Activated CD8-positive, alpha-beta T cell treated with anti-CD3 and anti-CD28 coated beads, Interleukin-2, amount 10 ng/mL, durations not matched to agents 7 days and 5 days (primary cell): ENCODE results near the gene DCDC2C. TPM values are rescaled to one million over a fixed set of nuclear protein-coding genes. Genes with fewer than 3 reads are reported as not detected.

Experiments
- ATAC-seq: fragments of 150-1000 bp; cut with Tn5 transposase; one replicate; pipeline ENCODE4 v1.10.0; 2021; ENCODE audit warnings: moderate library complexity
- CTCF ChIA-PET: fragments of 350-600 bp; sonication (Branson Sonifier 250); formaldehyde crosslinking; loops from one replicate; lab custom pipeline; 2021; ENCODE audit warnings: antibody characterized with exemption; lab: Charles Lee
- POLR2A ChIA-PET: fragments of 350-600 bp; sonication (Branson Sonifier 250); formaldehyde crosslinking; loops from one replicate; lab custom pipeline; 2021; ENCODE audit warnings: antibody characterized with exemption; lab: Charles Lee
- DNase-seq: peaks from one replicate; pipeline ENCODE4 v3.0.0-alpha.2; 2020
- H3K27ac Mint-ChIP-seq: one replicate; pipeline ENCODE4 v1.8.0; 2021; ENCODE audit warnings: mild to moderate bottlenecking, mixed read lengths
- H3K27me3 Mint-ChIP-seq: one replicate; pipeline ENCODE4 v1.8.0; 2021; ENCODE audit warnings: low read depth, mixed read lengths
- H3K36me3 Mint-ChIP-seq: one replicate; pipeline ENCODE4 v1.8.0; 2021; ENCODE audit warnings: low read depth, mixed read lengths
- H3K4me1 Mint-ChIP-seq: one replicate; pipeline ENCODE4 v1.8.0; 2021; ENCODE audit warnings: low read depth, mixed read lengths
- H3K4me3 Mint-ChIP-seq: one replicate; pipeline ENCODE4 v1.8.0; 2021; ENCODE audit warnings: mild to moderate bottlenecking, mixed read lengths
- H3K9me3 Mint-ChIP-seq: one replicate; pipeline ENCODE4 v1.8.0; 2022; ENCODE audit warnings: mixed read lengths; ENCODE audit not compliant: insufficient read depth
- total RNA-seq, 2 experiments: library from RNA; stranded (reverse); gene quantifications; one replicate each; pipeline ENCODE4 v1.2.3, GENCODE V29; 2021

The DCDC2C gene
- total RNA-seq, 2 experiments from 2014 or later = not detected

DNA sequence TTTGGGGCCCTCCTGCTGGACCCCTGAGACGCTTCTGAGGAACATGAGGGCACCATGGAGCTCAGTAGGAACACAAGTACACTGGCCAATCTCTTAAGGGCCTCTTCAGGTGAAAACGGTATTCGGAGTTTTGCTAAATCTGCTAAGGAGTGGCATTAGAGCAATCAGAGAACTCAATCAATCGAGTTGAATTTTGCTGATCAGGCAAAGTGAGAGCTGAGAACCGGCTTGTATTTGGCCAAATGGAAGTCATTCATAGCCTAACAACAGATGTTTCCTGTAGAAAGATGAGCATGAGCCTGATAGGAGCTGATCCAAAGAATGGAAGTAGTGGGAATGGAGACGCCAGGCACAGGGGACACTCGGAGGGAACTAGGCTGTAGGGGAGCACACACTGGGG, 133.7 kb downstream of the DCDC2C start:
- H3K4me3 Mint-ChIP-seq = no peak overlapping the region
- no peak overlapping the region for H3K27ac Mint-ChIP-seq
- H3K9me3 Mint-ChIP-seq = no peaks in the 10 kb centered on the region
- no peaks in the 10 kb centered on the region for H3K4me1 Mint-ChIP-seq
- ATAC-seq (no peak), DNase-seq (no peak)
- ChIA-PET POLR2A (no interaction called here), CTCF (no interaction called here)
- no peaks in the 10 kb centered on the region for H3K27me3 Mint-ChIP-seq
- no peaks in the 10 kb centered on the region for H3K36me3 Mint-ChIP-seq

- Mint-ChIP-seq H3K4me1 (no peaks in the 10 kb centered on the region), H3K4me3 (no peak overlapping the region), H3K36me3 (no peaks in the 10 kb centered on the region), H3K27ac (no peak overlapping the region), H3K27me3 (no peaks in the 10 kb centered on the region), H3K9me3 (no peaks in the 10 kb centered on the region)
- no peak for ATAC-seq
- POLR2A ChIA-PET = no interaction called here
- CTCF ChIA-PET = no interaction called here
- DNase-seq = no peak
Measured at GRCh38 chr2:3838348-3838747, 135.0 kb downstream of the DCDC2C start.

- Mint-ChIP-seq H3K27me3 (no peaks in the 10 kb centered on the region), H3K4me3 (no peak overlapping the region), H3K36me3 (no peaks in the 10 kb centered on the region), H3K4me1 (no peaks in the 10 kb centered on the region), H3K9me3 (no peaks in the 10 kb centered on the region), H3K27ac (no peak overlapping the region)
- ChIA-PET CTCF (no interaction called here), POLR2A (no interaction called here)
- ATAC-seq (no peak), DNase-seq (no peak)
Measured at GRCh38 chr2:3839476-3839875, 136.1 kb downstream of the DCDC2C start.

GRCh38 chr2:3840611-3841155, 137.3 kb downstream of the DCDC2C start:
- ChIA-PET POLR2A (no interaction called here), CTCF (no interaction called here)
- no peak for ATAC-seq
- Mint-ChIP-seq H3K4me1 (no peaks in the 10 kb centered on the region), H3K27ac (no peak overlapping the region), H3K9me3 (no peaks in the 10 kb centered on the region), H3K27me3 (no peaks in the 10 kb centered on the region), H3K36me3 (no peaks in the 10 kb centered on the region), H3K4me3 (no peak overlapping the region)
- no peak for DNase-seq

GRCh38 chr2:3847397-3848052, 144.2 kb downstream of the DCDC2C start:
- POLR2A ChIA-PET = interaction anchor here (0.6 kb wide), 1 partner anchor 878 kb away, joined by 3 read pairs; no protein-coding TSS in a partner anchor
- no peaks in the 10 kb centered on the region for H3K9me3 Mint-ChIP-seq
- no peaks in the 10 kb centered on the region for H3K36me3 Mint-ChIP-seq
- H3K27ac Mint-ChIP-seq = no peak overlapping the region
- CTCF ChIA-PET = no interaction called here
- no peak for DNase-seq
- no peak for ATAC-seq
- H3K4me3 Mint-ChIP-seq = no peak overlapping the region
- H3K27me3 Mint-ChIP-seq = no peaks in the 10 kb centered on the region
- H3K4me1 Mint-ChIP-seq = no peaks in the 10 kb centered on the region

DNA sequence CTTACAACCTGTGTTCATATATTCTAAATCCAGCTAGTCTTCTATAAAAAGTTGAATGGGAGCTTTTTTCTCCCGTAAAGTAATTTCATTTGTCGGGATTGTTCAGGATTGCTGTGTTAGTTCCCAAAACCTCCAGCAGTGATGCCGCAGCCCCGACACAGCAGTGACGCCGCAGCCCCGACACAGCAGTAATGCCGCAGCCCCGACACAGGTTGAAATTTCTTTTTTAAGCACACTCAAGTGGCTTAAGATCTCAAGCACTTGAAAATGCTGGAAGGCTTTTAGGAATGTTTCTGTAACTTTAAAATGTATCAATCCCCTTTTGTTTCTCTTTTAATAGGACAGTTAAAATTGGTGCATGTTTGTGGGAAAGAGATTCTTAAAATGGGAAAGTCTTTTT, 145.4 kb downstream of the DCDC2C start:
- Mint-ChIP-seq H3K27me3 (no peaks in the 10 kb centered on the region), H3K36me3 (no peaks in the 10 kb centered on the region), H3K9me3 (no peaks in the 10 kb centered on the region), H3K27ac (no peak overlapping the region), H3K4me1 (no peaks in the 10 kb centered on the region), H3K4me3 (no peak overlapping the region)
- DNase-seq = no peak
- ChIA-PET POLR2A (no interaction called here), CTCF (no interaction called here)
- ATAC-seq = no peak

DNA sequence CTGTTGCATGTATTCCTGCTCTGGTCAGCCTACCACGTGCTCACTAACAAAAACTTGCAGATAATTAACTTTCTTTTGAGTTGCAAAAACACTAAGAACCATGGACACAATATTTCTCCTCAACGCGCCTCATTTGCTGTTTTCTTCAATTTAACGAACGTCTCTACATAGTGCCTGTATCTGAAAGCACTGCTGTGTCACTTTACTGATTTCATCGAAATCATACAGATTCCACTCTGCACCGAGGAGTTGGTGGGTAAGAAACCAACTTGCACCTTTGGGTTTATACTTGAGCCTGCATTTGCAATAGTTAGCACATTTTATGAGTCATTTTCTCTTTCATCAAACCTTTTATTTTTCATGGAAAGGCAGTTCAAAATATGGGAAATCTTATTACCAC, 145.8 kb downstream of the DCDC2C start:
- ATAC-seq = no peak
- no peak overlapping the region for H3K27ac Mint-ChIP-seq
- H3K27me3 Mint-ChIP-seq = no peaks in the 10 kb centered on the region
- CTCF ChIA-PET = no interaction called here
- POLR2A ChIA-PET = no interaction called here
- no peaks in the 10 kb centered on the region for H3K9me3 Mint-ChIP-seq
- H3K36me3 Mint-ChIP-seq = no peaks in the 10 kb centered on the region
- H3K4me1 Mint-ChIP-seq = no peaks in the 10 kb centered on the region
- no peak overlapping the region for H3K4me3 Mint-ChIP-seq
- DNase-seq = no peak

DNA sequence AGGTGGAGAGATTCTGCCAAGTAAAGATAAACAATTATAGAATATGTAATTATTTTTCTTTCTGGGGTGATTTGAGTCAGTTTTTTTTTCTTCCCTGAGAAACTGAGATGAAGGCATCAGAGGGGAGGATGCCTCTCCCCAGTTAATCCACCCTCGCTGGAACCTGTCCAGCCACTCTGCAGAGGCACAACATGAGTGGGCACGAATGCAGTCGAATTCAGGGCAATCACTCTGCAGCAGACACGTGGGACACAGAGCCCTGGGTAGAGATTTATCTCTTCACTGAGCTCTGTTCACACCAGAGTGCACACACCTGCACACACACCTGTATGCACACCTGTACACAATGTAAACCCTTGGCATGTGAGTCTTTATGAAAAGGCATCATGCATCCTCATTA, 154.2 kb downstream of the DCDC2C start:
- H3K36me3 Mint-ChIP-seq = no peaks in the 10 kb centered on the region

GRCh38 chr2:3864943-3865865, 161.8 kb downstream of the DCDC2C start:
- H3K9me3 Mint-ChIP-seq = no peaks in the 10 kb centered on the region
- H3K4me1 Mint-ChIP-seq = no peaks in the 10 kb centered on the region
- H3K27ac Mint-ChIP-seq = no peak overlapping the region
- ChIA-PET CTCF (no interaction called here), POLR2A (no interaction called here)
- no peak for DNase-seq
- no peak overlapping the region for H3K4me3 Mint-ChIP-seq
- no peak for ATAC-seq
- H3K27me3 Mint-ChIP-seq = no peaks in the 10 kb centered on the region
- no peaks in the 10 kb centered on the region for H3K36me3 Mint-ChIP-seq

More for the DNA sequence above, 154.2 kb downstream of the DCDC2C start:
- no peaks in the 10 kb centered on the region for H3K27me3 Mint-ChIP-seq
- H3K27ac Mint-ChIP-seq = no peak overlapping the region
- H3K9me3 Mint-ChIP-seq = peaks cover 4% of the 10 kb centered on the region
- ChIA-PET POLR2A (no interaction called here), CTCF (no interaction called here)
- no peak for DNase-seq
- ATAC-seq = no peak
- H3K4me1 Mint-ChIP-seq = no peaks in the 10 kb centered on the region
- no peak overlapping the region for H3K4me3 Mint-ChIP-seq

- CTCF ChIA-PET = no interaction called here
- H3K4me3 Mint-ChIP-seq = no peak overlapping the region
- POLR2A ChIA-PET = no interaction called here
- H3K27ac Mint-ChIP-seq = no peak overlapping the region
- H3K27me3 Mint-ChIP-seq = no peaks in the 10 kb centered on the region
- no peaks in the 10 kb centered on the region for H3K36me3 Mint-ChIP-seq
- DNase-seq (no peak), ATAC-seq (no peak)
- H3K4me1 Mint-ChIP-seq = no peaks in the 10 kb centered on the region
- H3K9me3 Mint-ChIP-seq = no peaks in the 10 kb centered on the region
Measured at GRCh38 chr2:3867469-3867868, 164.1 kb downstream of the DCDC2C start.

DNA sequence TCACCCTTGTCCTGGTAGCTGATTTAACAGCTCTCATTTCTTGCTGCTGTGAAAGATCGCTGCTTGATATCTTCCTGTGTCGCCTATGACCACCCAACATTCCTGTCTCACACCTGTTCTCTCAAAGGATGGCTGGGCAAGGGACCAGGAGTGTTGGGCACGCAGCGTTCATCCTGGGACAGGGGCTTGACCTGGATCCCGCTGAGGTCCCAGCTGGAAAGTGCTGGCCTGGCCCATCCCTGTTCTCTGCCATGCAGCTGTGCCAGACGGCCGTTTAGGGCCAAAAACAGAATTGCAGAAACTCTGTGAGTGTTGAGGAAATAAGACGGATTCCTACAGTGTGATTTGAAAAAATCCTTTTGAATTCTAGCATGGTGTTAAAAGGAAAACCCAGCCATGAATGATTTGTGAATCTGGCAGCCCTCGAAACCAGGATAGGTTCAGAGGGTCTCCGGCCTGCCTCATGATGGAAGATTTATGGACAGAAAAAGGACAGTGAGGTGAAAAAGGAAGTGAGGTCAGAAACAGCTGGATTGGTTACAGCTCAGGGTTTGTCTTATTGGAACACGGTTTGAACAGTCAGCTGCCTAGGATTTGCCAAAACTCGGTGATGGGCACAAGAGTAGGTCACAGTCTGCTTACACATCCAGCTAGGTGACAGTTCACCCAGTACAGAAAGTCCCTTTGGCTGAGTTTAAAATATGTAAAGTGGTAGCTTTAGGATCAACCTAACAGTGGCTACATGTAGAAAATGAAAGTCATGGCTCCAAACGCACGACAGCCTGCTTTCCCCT, 164.8 kb downstream of the DCDC2C start:
- ChIA-PET CTCF (no interaction called here), POLR2A (no interaction called here)
- no peaks in the 10 kb centered on the region for H3K9me3 Mint-ChIP-seq
- H3K27me3 Mint-ChIP-seq = no peaks in the 10 kb centered on the region
- ATAC-seq (no peak), DNase-seq (no peak)
- H3K36me3 Mint-ChIP-seq = no peaks in the 10 kb centered on the region
- no peak overlapping the region for H3K27ac Mint-ChIP-seq
- no peak overlapping the region for H3K4me3 Mint-ChIP-seq
- no peaks in the 10 kb centered on the region for H3K4me1 Mint-ChIP-seq
